HG03469 (cell line): ENCODE data around the gene SHLD1.
"Not testable (repeated sequence)": the region's sequence is repeated elsewhere in the genome, so short reads cannot be mapped to it uniquely, and the experiment has no call there.

ENCODE experiments used
- ATAC-seq: cut with Tn5 transposase; IDR thresholded peaks from one replicate; pipeline ENCODE4 v1.9.1; 2021; ENCODE audit warnings: mild to moderate bottlenecking, moderate library complexity, moderate number of reproducible peaks; ENCODE audit not compliant: unreplicated experiment

The SHLD1 gene

DNA sequence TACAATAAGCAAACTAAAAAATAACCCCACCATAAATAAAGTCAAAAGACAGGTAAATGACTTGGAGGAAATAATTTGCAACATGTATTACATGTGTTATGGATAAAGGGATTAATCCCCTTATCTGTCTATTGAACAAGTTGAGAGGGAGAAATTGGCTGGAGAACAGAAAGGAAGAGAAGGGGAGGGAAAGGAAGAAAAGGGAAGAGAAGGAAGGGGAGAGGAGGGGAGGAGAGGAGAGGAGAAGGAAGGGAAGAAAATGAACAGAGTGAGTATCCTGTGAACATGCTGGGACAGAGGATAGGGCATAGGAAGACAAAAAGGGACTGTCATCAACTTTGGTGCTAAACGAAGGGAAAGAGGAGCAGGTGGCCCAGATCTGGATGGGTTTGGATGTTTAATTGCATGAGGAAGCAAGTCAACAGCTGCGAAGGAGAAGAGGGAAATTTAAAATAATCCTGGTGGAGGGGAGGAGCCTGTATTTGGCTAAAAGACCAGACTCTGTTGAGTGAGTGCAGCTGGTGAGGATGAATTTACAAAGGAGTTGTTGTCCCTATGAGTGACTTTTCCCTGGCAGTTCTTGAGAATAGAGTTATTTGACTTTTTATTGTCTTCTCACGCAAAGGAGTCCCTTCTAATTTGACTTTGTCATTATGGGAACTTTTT is 14.2 kb upstream of the SHLD1 start:
- no peak for ATAC-seq

DNA sequence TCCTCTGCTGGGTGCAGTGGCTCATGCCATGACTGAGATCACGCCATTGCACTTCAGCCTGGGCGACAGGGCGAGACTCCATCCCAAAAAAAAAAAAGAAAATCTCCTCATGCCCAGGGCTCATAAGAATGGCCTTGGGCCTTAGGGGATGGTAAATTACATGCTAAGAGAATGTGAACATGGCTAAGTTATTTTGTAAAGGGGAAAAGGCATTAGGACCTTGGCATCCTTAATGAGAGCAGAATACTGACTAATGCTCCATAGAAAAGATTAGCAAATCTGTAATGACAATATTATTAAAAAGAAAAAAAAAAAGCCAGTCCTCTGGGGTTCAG is 12.6 kb upstream of the SHLD1 start:
- no peak for ATAC-seq

DNA sequence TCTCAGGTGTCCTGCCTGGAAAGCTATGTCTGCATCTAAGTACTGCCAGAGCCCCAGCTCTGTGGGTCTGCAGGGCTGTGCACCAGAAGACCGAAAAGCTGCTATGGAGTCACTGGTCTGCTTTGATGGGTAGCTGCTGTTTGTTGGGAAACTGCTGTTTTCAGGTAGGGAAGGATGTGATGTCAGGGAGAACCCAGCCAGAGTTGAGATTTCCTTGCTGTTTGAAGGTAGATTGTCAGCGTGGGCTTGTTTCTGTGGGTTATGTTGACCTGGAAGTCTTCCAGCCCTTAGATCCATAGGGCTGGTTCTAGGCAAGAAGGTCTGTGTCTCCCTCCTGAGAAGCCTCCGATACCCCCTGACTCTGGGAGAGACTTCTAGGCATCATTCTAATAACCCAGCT is 12.2 kb upstream of the SHLD1 start:
- no peak for ATAC-seq

DNA sequence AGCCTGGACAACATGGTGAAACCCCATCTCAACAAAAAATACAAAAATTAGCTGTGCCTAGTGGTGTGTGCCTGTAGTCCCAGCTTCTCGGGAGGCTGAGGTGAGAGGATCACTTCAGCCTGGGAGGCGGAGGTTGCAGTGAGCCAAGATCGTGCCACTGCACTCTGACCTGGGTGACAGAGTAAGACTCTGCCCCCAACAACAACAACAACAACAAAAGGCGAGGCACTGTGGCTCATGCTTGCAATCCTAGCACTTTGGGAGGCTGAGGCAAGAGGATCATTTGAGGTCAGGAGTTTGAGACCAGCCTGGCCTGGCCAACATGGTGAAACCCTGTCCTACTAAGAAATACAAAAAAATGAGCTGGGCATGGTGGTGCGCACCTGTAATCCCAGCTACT is 9.6 kb upstream of the SHLD1 start:
- ATAC-seq: not testable (repeated sequence)

DNA sequence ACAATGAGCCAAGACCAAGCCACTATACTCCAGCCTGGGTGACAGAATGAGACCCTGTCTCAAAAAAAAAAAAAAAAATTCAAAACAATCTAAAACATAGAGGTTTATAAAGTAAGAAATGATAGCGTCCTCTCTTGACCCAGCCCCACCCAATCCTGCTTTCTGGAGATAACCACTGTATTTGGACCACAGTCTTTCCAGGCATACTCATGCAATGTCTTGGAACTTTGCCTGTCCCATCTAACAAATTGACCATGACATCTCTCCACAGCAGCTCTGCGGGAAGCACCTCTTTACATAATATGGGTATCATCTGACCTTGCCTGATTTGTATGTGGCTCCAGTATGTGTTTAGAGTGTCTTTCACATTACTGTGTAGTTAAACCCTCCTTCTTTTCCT is 9.1 kb upstream of the SHLD1 start:
- ATAC-seq: no peak

DNA sequence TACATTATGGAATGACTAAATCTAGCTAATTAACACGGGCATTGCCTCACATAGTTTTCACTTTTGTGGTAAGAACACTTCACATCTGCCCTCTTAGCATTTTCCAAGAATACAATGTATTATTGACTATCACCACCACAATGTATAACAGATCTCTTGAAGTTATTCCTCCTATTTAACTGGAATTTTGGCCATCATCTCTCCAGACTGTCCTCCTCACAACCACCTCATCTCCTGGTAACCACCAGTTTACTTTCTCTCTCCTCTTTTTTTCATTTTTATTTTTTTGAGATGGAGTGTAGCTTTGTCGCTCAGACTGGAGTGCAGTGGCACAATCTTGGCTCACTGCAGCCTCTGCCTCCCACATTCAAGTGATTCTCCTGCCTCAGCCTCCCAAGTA is 8.2 kb upstream of the SHLD1 start:
- ATAC-seq: no peak

DNA sequence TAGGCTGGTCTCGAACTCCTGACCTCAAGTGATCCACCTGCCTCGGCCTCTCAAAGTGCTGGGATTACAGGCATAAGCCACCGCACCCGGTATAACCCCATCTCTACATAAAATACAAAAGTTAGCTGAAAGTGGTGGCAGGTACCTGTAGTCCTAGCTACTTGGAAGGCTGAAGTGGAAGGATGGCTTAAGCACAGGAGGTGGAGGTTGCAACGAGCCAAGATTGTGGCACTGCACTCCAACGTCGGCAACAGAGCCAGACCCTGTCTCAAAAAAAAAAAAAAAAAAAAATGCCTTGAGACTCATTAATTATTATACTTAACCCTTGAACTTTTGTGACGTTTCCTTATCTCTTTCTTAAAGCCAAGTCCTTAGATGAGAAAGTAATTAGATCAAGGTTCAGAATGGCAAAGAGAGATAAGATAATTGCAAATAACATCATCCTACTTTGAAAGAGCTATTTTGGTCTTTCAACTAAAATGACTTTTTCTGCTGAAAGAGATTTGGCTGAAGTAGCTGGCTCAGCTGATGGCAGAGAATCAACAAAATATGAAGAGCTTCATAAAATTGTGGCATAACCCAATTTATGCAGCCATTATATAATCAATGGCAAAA is 4.7 kb upstream of the SHLD1 start:
- no peak for ATAC-seq

DNA sequence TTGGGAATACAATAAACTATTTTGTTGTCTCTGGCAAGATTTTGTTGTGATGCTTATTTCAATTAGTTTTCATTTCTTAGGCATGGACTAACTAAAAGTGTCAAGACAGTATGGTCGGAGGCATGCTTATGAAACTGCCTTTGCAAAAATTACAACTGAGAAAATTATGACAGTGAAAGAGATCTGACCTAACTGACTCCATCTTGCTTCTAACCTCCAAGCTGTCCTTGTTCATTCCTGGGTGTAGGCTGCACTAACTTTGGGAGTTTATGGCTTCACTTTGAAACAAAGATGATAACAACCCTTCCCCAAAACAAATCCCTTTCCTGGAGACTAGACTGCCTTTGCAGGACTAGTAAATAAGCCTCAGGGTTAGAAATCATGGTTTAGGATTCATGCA is 4.1 kb upstream of the SHLD1 start:
- ATAC-seq: no peak

DNA sequence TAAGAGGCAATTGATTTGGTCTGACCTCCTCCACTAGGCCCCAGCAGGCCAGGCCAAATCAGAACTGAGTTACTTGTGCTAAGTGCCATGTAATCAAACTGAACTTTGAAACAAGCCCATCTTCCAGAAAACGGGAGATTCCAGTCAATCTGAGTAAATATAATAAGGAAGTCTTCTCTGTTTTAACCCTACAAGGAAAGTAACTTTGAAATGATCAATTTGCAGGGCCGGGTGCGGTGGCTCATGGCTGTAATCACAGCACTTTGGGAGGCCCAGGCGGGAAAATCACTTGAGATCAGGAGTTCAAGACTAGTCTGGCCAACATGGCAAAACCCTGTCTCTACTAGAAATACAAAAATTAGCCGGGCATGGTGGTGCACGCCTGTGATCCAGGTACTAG is 2.0 kb upstream of the SHLD1 start:
- ATAC-seq: no peak

DNA sequence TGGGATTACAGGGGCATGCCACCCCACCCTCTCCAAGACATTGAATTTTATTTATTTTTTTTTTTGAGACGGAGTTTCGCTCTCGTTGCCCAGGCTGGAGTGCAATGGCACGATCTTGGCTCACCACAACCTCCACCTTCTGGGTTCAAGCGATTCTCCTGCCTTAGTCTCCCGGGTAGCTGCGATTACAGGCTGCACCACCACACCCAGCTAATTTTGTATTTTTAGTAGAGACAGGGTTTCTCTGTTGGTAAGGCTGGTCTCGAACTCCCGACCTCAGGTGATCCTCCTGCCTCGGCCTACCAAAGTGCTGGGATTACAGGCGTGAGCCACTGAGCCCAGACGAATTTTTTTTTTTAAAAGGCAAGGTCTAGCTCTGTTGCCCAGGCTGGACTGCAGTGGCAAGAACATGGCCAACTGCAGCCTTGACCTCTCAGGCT is 669 bp upstream of the SHLD1 start:
- ATAC-seq: not testable (repeated sequence)

DNA sequence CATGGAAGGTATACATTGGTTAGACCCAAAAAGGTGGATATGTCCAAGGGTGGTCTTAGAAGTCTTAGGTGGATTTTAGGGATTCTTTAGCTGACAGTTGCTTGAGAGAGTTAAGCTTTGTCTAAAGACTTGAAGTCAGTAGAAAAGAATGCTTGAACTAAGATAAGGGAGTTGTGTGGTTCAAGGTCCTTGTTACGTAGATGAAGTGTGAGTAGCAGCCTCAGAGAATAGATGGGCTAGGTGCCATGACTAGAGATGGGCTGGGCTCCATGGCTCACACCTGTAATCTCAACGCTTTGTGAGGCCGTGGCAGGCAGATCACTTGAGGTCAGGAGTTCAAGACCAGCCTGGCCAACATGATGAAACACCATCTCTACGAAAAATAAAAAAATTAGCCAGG is 1.7 kb downstream of the SHLD1 start:
- no peak for ATAC-seq

DNA sequence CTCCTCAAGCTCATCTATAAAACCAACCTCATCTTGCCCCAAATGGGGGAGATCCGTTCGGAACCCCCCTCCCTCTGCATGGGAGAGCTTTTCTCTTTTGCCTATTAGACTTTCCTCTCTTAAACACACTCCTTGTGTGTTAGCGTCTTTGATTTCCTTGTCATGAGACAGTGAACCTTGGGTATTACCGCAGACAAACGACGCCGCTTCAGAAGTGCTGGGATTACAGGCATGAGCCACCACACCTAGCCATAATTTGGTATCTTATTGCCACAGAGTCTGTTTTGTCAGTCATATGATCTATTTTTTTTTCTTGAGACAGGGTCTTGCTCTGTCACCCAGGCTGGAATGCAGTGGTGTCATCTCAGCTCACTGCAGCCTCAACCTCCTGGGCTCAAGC is 3.6 kb downstream of the SHLD1 start:
- ATAC-seq: no peak

DNA sequence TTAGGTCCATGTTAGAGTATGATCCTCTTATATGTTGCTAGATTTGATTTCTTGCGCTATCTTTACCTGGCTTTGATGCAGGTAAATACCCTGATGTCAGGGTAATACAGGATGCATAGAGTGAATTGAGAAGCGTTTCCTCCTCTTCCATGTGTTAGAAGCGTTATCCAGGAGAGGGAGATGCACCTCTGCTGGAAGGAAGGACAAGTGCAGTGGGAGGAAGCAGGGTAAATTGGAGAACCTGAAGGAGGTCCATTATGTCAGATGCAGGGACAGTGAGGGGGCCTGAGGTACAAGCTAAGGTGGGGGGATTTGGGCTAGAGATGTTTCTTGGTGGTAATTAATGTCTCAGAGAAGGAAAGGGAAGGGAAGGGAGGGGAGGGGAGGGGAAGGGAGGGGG is 7.7 kb downstream of the SHLD1 start:
- ATAC-seq: no peak

DNA sequence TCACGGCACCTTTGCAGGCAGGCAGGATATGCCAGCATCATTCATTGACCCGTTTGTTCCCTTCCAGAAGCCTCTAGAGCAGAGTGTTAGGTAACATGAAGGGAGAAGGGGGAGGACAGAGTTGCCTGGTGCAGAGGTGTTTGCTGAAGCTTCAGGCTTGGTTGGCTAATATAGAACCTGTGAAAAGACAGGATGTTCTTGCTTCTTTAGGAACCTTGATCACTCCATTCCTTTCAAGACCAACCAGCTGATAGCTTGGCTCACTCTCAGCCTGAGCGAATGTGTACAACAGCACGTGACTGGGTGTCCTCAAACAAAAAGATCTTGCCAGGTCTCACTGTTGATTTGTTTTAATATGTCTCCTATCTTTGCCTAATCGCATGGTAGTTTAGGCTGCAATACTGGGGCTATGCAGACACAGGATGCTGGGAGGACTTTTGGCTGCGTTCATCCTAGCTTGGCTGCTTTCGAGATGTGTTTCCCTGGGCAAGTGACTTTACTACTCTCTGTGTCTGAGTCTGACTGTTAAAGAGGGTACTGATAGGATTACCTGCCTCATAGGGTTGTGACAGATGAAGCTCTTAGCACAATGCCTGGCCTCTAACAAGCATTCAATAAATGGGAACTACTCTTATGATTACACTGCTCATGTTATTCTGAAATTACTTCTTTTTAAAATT is 16.0 kb downstream of the SHLD1 start:
- ATAC-seq: no peak

DNA sequence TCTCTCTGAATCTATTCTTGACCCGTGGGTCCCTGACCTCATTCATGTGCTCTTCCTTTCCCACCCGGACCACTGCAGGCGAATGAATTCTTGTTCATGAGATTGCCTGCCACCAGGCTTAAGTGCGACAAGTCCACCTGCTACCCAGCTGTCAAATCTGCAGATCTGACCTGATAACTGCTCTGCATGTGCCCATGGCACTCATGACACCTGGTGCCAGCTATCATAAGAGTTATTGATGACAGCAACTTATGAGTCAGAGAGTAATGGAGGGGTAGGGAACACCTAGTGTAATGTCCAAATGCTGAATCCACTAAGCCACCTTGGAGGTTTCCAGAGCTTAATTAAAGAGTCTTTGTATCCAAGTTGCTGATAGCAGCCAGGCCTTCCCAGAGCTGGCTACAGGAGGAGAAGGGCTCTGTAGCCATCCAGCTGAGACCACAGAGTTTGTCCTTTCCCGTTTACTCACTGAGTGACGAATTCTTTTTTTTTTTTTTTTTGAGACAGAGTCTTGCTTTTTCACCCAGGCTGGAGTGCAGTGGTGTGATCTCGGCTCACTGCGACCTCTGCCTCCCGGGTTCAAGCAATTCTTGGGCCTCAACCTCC is 17.4 kb downstream of the SHLD1 start:
- no peak for ATAC-seq

DNA sequence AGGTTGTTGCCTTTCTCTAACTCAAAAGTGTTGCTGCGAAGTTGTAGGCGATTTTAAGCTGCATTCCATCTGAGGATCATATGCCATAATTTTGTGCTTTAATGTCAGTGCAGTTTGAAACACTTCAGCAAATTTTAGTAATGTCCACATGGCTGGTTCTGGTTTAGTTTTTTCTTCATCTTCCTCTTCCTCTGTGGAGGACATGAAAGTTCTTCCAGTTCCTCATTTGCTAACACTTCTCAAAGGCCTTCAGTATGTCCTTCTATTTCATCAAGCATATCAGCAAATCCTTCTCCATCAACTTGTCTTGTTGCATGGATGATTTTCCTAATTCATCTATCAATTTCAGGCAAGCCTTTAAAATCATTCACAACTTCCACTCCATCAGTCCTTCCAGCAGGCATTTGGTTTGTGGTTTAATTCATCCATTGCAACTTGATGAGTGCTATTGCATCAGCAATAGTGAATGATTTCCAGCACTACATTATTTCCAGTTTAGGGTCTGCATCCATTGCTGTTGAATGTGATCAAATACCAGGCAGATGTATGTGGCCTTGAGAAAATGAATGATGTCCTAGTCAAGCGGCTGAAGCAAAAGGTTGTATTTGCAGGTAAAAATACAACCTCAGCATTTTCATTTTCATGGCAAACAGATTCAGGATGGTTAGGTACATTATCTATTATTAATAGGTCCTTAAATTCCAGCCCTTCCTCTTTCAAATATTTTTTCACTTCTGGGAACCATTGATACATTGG is 20.2 kb downstream of the SHLD1 start:
- no peak for ATAC-seq

DNA sequence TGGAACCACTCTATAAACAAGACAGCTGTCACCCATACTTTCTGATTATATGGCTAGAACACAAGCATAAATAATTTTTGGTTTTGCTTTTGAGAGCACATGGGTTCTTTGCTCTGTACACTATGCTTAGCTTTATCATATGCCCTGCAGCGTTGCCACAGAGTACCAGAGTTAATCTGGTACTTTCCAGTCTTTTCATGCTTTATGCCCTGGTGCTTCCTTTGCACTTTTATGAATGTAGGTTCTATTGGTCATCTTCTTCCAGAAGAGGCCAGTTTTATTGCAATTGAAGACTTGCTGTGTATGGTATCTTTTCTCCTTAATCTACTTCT is 20.8 kb downstream of the SHLD1 start:
- ATAC-seq: peak; percentile 49

DNA sequence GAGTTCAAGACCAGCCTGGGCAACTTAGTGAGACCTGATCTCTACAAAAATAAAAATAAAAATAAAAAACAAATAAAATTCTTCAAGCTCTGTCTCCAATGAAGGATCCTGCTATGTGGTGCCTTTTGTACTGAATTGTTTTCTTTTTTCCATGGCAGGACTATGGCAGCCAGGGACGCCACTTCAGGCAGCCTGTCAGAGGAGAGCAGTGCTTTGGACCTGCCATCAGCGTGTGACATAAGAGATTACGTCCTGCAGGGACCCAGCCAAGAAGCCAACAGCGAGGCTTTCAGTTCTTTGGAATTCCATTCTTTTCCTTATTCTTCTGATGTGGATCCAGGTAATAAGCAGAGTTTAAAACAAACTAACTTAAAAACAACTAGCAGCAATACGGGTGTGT is 22.5 kb downstream of the SHLD1 start:
- ATAC-seq: no peak

DNA sequence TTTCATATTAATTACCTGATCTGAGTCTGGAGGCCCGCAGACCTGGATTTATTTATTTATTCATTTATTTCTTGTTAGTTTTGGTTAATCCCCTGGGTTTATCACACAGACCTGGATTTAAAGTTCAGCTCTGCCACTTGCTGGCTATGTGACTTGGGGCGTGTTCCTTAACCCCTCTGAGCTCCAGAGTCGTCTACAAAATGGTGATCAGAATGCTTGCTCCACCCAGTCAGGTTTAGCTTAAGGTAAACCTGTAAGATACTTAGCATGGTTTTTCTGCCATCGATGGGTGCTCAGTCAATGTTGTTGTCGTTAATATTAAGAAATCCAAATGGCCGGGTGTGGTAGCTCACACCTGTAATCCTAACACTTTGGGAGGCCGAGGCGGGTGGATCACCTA is 23.4 kb downstream of the SHLD1 start:
- no peak for ATAC-seq

DNA sequence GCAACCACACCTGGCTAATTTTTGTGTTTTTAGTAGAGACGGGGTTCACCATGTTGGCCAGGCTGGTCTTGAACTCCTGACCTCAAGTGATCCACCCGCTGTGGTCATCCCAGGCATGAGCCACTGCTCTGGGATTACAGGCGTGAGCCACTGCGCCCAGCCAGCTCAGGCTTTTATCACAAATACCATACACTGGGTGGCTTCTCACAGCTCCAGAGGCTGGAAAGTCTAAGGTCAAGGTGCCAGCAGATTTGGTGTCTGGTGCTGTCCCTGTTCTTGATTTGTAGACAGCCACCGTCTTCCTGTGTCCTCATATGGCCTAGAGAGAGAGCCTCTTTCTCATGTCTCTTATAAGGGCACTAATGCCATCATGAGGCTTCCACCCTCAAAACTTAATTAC is 25.9 kb downstream of the SHLD1 start:
- ATAC-seq: no peak

DNA sequence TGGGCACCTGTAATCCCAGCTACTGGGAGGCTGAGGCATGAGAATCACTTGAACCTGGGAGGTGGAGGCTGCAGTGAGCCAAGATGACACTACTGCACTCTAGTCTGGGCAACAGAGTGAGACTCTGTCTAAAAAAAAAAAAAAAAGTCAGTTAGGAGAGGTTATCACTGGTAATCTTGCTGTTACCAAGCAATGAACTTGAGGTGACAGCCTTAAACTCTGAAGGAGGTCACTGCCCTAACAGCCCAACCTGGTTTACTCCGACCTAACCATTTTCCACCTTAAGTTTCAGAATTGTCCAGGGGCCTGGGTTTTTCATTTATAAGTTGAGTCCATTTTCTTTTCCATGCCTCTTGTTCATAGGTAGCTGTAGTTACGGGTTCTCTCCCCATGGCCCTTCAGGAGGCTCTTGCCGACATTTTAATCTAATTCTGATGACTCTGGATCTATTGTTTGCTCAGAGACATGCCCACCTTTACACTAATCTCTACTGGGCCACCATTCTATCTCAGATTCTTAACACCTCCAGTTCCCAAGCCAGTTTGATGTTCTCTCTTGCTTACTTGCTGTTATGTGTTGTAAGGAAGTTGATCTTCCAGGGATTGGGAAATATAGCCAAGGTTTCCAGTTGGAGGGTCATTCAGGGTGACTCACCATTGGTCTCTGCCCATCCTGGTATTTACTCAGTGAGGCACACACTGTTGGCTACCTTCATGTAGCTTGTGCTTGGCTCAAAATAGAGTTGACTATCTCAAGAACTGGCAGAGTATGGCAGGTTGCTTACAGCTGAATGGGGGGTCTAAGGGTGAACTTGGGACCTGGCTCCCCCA is 29.1 kb downstream of the SHLD1 start:
- ATAC-seq: no peak
